Stimulated activated CD4-positive, alpha-beta T cell treated with anti-CD3 and anti-CD28 coated beads, Interleukin-1b, Interleukin-23, amount 100 ng/mL, for 48 hours (primary cell): Measurements from ENCODE around the gene LYRM4.
A peak's percentile ranks its signal among the peaks of the same experiment; 100 is the strongest.

ENCODE experiments used
- DNase-seq: peaks from one replicate; pipeline ENCODE4 v3.0.0-alpha.2; 2020

The LYRM4 gene

GRCh38 chr6:5260661-5261544 is at the start of gene LYRM4, which contains the start of gene FARS2:
Gene LYRM4, minus strand, starts transcription at chr6:5260950. Its CDS starts 217 bp downstream, at chr6:5260733.
Gene FARS2, plus strand, starts transcription at chr6:5261513.
- peak; percentile 85 for DNase-seq

GRCh38 chr6:5308066-5308465 is 47.3 kb upstream of the LYRM4 start:
- no peak for DNase-seq

GRCh38 chr6:5307058-5307457 is 46.3 kb upstream of the LYRM4 start:
- DNase-seq = no peak

GRCh38 chr6:5305968-5306626 is 45.3 kb upstream of the LYRM4 start:
- DNase-seq = no peak

GRCh38 chr6:5303682-5304081 is 42.9 kb upstream of the LYRM4 start:
- DNase-seq = no peak

- DNase-seq = peak; percentile 60
Measured at GRCh38 chr6:5302995-5303622, 42.4 kb upstream of the LYRM4 start.

GRCh38 chr6:5302220-5302946 is 41.6 kb upstream of the LYRM4 start:
- peak; percentile 76 for DNase-seq

GRCh38 chr6:5300206-5300764 is 39.5 kb upstream of the LYRM4 start:
- no peak for DNase-seq

- no peak for DNase-seq
Measured at GRCh38 chr6:5295623-5296022, 34.9 kb upstream of the LYRM4 start.

- peak; percentile 14 for DNase-seq
Measured at GRCh38 chr6:5294392-5295211, 33.9 kb upstream of the LYRM4 start.

GRCh38 chr6:5293692-5294091 is 32.9 kb upstream of the LYRM4 start:
- DNase-seq = no peak

GRCh38 chr6:5292154-5292553 is 31.4 kb upstream of the LYRM4 start:
- DNase-seq = no peak

- DNase-seq = no peak
Measured at GRCh38 chr6:5290500-5290899, 29.8 kb upstream of the LYRM4 start.

- no peak for DNase-seq
Measured at GRCh38 chr6:5290097-5290496, 29.3 kb upstream of the LYRM4 start.

GRCh38 chr6:5287966-5288297 is 27.2 kb upstream of the LYRM4 start:
- DNase-seq = no peak

GRCh38 chr6:5287205-5287965 is 26.6 kb upstream of the LYRM4 start:
- DNase-seq = no peak

GRCh38 chr6:5286780-5287179 is 26.0 kb upstream of the LYRM4 start:
- DNase-seq = no peak

GRCh38 chr6:5285526-5285925 is 24.8 kb upstream of the LYRM4 start:
- no peak for DNase-seq

- no peak for DNase-seq
Measured at GRCh38 chr6:5285081-5285480, 24.3 kb upstream of the LYRM4 start.

- no peak for DNase-seq
Measured at GRCh38 chr6:5282191-5282623, 21.5 kb upstream of the LYRM4 start.

GRCh38 chr6:5280920-5281319 is 20.2 kb upstream of the LYRM4 start:
- DNase-seq = no peak
